ENCODE results near the gene SEC24C. TPM values are rescaled to one million over a fixed set of nuclear protein-coding genes. Genes with fewer than 3 reads are reported as not detected.

The SEC24C gene
- total RNA-seq, 2 experiments from 2014 or later = 87.5 to 88.7 TPM

GRCh38 chr10:73798927-73799560, 54.9 kb downstream of the SEC24C start:
- intact Hi-C loops (cut with micrococcal nuclease) = no loop called here
- no peaks in the 10 kb centered on the region for H3K27me3 Mint-ChIP-seq
- no peak for TF ChIP-seq CTCF (IDR thresholded peaks at IDR 0.05)
- no peak overlapping the region for H3K4me3 Mint-ChIP-seq
- ChIA-PET CTCF (interaction anchor here (1.2 kb wide), 1 partner anchor 87 kb away, joined by 3 read pairs; no protein-coding TSS in a partner anchor), POLR2A (interaction anchor here (0.7 to 8.4 kb wide), 6 partner anchors 8 to 37 kb away, joined by 3 to 110 read pairs (median 5); partner anchors contain the start of genes NDST2 and ZSWIM8)
- DNase-seq = no peak
- no peak overlapping the region for H3K27ac Mint-ChIP-seq
- peak; percentile 17 for ATAC-seq
- no peaks in the 10 kb centered on the region for H3K9me3 Mint-ChIP-seq
- peaks cover 38% of the 10 kb centered on the region for H3K36me3 Mint-ChIP-seq (ENCODE audit: low read depth)
- H3K4me1 Mint-ChIP-seq (ENCODE audit: low read depth) = peaks cover 11% of the 10 kb centered on the region

- DNase-seq (no peak), ATAC-seq (no peak)
- H3K4me1 Mint-ChIP-seq (ENCODE audit: low read depth) = peaks cover 14% of the 10 kb centered on the region
- no peaks in the 10 kb centered on the region for H3K9me3 Mint-ChIP-seq
- no peaks in the 10 kb centered on the region for H3K27me3 Mint-ChIP-seq
- POLR2A ChIA-PET = interaction anchor here (1.0 to 8.4 kb wide), 5 partner anchors 7 to 14 kb away, joined by 3 to 110 read pairs (median 12); partner anchors contain the start of genes NDST2 and ZSWIM8
- H3K4me3 Mint-ChIP-seq = no peak overlapping the region
- CTCF ChIA-PET = interaction anchor here (0.9 to 1.2 kb wide), 2 partner anchors 9 to 86 kb away, joined by 3 read pairs; no protein-coding TSS in a partner anchor
- intact Hi-C loops (cut with micrococcal nuclease) = no loop called here
- peaks cover 35% of the 10 kb centered on the region for H3K36me3 Mint-ChIP-seq (ENCODE audit: low read depth)
- no peak for TF ChIP-seq CTCF (IDR thresholded peaks at IDR 0.05)
- peak overlapping the region; percentile 49 for H3K27ac Mint-ChIP-seq
Measured at GRCh38 chr10:73799899-73800559, 55.9 kb downstream of the SEC24C start.

- no peak for TF ChIP-seq CTCF (IDR thresholded peaks at IDR 0.05)
- ChIA-PET CTCF (interaction anchor here (0.9 kb wide), 1 partner anchor 9 kb away, joined by 3 read pairs; no protein-coding TSS in a partner anchor), POLR2A (interaction anchor here (0.7 to 3.9 kb wide), 4 partner anchors 9 to 21 kb away, joined by 3 to 23 read pairs (median 8); partner anchors contain the start of gene ZSWIM8)
- Mint-ChIP-seq H3K36me3 (ENCODE audit: low read depth) (peaks cover 38% of the 10 kb centered on the region), H3K4me3 (no peak overlapping the region), H3K27ac (no peak overlapping the region), H3K27me3 (no peaks in the 10 kb centered on the region), H3K4me1 (ENCODE audit: low read depth) (peaks cover 15% of the 10 kb centered on the region), H3K9me3 (no peaks in the 10 kb centered on the region)
- intact Hi-C loops (cut with micrococcal nuclease) = no loop called here
- ATAC-seq (no peak), DNase-seq (no peak)
Measured at GRCh38 chr10:73800560-73801252, 56.5 kb downstream of the SEC24C start.

GRCh38 chr10:73801253-73801590, 57.0 kb downstream of the SEC24C start:
- intact Hi-C loops (cut with micrococcal nuclease) = no loop called here
- ATAC-seq (no peak), DNase-seq (no peak)
- Mint-ChIP-seq H3K36me3 (ENCODE audit: low read depth) (peaks cover 43% of the 10 kb centered on the region), H3K27ac (no peak overlapping the region), H3K27me3 (no peaks in the 10 kb centered on the region), H3K4me1 (ENCODE audit: low read depth) (peaks cover 20% of the 10 kb centered on the region), H3K4me3 (no peak overlapping the region), H3K9me3 (no peaks in the 10 kb centered on the region)
- CTCF ChIA-PET = no interaction called here
- TF ChIP-seq CTCF (IDR thresholded peaks at IDR 0.05) = no peak
- POLR2A ChIA-PET = interaction anchor here (0.7 to 3.9 kb wide), 5 partner anchors 9 to 20 kb away, joined by 3 to 23 read pairs (median 3); partner anchors contain the start of gene ZSWIM8
